HG03342 (cell line): Measurements from ENCODE around the gene LCMT2.
"Not testable (repeated sequence)": the region's sequence is repeated elsewhere in the genome, so short reads cannot be mapped to it uniquely, and the experiment has no call there.

Experiments
- ATAC-seq: cut with Tn5 transposase; IDR thresholded peaks from one replicate; pipeline ENCODE4 v1.9.1; 2021; ENCODE audit warnings: mild to moderate bottlenecking, moderate library complexity; ENCODE audit not compliant: unreplicated experiment

LCMT2 gene

GRCh38 chr15:43316016-43316970, 14.1 kb downstream of the LCMT2 start:
- no peak for ATAC-seq

- ATAC-seq = no peak
These were observed 16.2 kb downstream of the LCMT2 start for GRCh38 chr15:43314171-43314570.

GRCh38 chr15:43312378-43312777, 18.0 kb downstream of the LCMT2 start:
- no peak for ATAC-seq

DNA sequence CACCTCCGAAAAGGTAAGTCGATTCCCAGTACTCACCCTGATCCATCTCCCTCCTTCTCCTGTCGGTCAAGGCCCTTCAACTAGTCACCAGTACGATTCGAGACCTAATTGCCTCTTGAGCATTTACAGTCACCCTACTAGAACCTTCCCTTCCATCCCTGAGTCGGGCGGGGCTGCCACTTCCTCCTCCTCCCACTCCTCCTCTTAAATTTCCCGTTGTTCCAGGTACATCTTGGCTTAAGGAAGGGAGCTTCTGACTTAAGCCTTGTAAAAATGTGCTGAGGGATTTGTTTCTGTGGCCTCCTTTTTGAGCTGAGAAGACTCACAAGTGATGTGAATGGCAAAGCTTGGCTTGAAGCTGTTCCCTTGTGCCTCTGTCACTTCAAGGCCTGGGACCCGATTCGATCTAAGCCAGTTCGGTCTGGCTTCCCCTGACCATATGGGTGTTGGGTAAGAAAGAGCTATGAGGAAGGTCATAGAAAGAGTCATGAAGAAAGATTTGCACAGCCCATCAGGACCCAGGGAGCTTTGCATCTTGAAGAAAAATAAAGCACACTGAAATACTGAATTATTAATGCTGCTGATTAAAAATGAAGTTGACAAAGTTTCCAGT, 28.1 kb downstream of the LCMT2 start, which contains the start of gene TGM7:
Gene TGM7, minus strand, starts transcription at position 51 of the 613 bp plus-strand sequence.
- ATAC-seq = no peak

DNA sequence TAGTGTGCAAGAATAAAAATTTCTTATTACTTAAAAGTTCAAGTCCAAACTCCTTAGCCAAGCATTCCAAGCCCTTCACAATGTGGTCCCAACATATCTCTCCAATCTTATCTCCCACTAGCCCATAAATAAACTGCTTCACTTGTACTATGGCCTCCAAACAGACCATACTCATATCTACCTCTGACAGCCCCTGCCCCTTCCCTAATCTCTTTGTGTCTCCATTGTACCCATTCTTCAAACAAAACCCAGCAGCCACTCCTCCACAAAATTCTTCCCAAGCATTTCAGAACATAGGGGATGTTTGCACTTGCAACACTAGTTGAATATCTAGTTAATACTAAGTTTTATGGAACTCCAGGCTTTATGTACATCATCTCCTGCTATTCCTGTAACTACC, 30.5 kb downstream of the LCMT2 start:
- no peak for ATAC-seq

DNA sequence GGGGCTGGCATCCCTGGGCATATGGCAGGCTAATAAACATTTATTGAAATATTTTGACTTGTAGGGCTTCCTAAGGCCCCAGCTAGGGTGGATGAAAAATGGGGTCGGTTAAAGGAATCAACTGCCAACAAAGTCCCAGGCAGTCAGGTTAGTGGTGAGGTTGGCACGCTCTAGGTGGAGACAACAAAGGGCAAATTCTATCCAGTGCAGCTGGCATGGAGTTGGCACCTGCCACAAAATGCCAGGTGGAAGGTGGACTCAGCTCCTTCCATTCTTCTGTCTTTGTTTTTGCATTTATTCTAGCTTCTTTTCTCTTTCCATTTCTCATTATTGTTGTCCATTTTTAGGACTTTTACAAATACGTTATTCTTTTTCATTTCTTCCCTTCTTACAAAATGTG, 31.0 kb downstream of the LCMT2 start:
- ATAC-seq = no peak

DNA sequence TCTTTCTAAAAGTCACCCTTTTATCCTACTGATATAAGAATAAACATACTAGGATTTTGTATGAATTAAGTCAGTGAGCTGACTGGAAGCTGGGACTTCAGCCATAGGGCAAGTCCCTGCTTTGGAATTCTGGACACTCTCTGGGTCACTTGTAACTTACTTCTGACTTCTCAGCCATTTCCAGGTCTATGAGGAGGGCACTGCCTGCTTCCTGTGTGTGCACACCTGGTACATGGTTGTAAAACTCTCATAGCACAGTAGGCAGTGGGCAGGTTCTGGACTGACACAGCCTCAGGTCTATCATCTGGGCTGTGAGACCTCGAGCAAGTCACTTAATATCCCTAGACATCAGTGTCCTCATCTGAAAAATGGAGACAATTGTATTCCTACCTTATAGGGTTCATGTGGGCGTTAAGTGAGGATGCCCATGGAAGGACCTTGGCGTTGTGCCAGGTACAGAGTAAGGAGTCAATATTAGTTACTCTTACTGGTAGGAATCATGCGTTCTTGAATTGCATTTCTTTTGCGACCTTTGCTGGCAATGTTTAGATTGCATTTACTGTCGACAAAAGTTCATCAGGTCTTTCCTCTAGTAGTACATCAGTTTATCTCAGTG, 36.2 kb downstream of the LCMT2 start:
- no peak for ATAC-seq

DNA sequence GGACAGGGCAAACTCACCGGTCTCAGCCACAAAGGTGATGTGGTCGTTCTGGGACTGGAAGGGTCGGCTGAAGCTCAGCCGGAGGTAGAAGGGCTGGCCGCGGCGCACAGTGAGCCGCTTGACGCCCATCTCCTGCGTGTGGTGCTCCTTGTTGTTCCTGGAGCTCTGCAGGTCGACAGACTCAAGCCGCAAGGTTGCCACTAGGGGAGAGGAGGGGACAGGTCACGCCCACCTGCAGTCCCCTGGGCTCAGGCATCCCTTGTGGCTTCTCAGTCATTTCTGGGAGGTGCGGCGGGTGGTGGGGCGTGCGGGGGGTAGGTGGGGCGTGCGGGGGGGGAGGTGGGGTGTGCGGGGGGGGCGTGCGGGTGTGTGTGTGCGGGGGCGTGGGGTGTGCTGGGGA, 36.9 kb downstream of the LCMT2 start:
- no peak for ATAC-seq

GRCh38 chr15:43292375-43293078, 37.8 kb downstream of the LCMT2 start:
- ATAC-seq = no peak

DNA sequence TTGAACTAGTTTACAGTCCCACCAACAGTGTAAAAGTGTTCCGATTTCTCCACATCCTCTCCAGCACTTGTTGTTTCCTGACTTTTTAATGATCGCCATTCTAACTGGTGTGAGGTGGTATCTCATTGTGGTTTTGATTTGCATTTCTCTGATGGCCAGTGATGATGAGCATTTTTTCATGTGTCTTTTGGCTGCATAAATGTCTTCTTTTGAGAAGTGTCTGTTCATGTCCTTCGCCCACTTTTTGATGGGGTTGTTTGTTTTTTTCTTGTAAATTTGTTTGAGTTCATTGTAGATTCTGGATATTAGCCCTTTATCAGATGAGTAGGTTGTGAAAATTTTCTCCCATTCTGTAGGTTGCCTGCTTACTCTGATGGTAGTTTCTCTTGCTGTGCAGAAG, 40.7 kb downstream of the LCMT2 start:
- not testable (repeated sequence) for ATAC-seq

DNA sequence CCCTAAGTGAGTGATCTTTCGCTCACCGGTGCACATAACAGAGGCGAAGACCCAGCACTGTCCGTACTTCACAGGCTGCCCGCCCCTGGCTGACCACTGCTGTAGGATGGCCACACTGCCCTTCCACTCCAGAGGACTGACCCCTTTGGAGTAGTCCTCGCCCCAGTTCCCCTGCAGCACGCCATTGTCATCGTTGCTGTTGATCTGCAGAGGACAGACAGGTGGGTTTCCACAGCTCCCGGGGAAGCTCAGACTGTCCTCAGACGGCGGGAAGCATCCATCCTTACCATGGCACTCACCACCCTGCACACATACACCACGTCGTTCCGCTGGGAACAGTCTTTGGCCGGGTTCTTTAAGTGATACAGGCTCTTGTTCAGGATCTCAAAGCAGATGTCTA, 43.1 kb downstream of the LCMT2 start:
- no peak for ATAC-seq

DNA sequence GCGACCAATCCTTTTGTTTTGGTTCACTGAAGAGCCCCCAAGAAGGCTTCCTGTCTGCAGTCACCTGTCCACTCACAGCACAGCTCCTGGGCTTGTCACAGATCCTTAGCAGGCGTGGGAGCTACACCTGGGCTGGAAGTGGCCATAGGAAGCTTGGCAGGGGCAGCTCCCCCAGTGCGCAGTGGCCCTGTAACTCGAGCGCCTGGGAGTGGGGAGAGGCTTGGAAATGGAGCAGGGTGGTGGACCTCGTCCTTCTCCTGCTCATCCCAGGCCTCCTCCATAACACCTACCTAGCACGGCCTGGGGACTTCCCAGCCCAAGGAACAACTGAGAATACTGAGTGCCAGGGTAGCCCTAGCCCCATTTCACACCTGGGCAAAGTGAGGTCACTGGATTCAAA, 44.3 kb downstream of the LCMT2 start:
- ATAC-seq = no peak

DNA sequence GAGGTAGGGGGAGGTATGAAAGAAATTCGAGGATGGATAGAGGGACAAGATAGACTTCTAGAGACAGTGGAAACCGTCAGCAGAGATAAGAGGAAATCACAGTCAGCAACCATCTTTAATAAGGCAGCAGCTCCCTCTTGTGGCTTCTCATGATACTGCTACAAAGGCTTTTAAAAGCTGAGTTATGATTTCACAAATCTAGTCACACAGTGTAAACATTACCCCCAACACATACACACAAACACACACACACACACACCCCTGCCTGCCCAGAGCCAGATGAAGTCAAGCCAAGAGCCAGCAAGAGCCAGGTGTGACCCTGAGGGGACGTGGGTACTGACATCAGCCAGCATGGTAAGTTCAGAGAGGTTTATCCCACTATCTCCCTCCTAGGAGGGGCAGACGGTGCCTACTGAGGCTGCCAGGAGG, 44.8 kb downstream of the LCMT2 start:
- no peak for ATAC-seq

DNA sequence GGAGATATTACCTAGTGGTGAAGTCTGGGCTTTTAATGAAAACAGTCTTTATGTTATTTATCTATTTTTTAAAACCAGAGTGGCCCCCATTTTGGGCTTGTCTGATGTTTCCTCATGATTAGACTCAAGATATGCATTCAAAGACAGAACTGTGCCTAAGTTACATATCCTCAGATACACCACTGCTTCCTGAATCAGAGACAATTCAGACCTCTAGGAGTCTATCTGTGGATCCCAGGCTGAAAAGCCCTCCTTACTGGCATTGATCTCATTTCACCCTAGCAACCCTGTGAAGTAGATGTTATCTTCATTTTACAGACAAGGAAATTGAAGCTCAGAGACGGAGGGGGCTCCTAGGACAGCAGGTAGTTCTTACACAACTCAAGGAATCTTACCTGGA, 46.8 kb downstream of the LCMT2 start:
- no peak for ATAC-seq

DNA sequence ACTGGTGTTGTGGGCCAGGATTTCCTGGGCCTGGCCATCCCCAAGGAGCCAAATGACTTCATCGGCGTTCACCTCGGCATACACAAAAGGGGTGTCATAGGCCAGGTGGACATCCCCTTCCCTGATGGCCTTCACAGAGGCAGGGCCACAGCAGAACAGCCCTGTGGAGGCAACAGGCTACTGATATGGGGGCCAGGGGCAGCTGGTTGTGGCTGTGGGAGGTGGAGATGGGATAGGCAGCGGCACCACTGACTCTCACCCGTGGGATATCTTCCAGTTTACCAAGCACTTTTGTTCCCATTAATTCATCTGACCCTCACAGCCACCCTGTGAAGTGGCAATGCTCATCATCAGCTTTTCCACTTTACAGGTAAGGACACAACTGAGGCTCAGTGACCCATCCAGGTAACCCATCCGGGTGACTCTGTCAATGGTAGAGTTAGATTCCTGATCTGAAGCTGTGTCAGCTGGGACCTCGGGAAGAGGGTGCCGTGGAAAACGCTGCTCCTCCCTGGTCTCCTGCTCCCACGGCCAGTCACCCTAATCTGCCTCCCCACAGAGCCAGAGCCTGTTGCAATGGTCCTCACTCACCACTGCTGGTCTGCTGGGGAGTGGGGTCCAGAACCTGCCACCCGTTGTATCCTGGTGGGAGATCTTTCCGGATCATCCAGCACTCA, 48.3 kb downstream of the LCMT2 start:
- ATAC-seq = no peak

DNA sequence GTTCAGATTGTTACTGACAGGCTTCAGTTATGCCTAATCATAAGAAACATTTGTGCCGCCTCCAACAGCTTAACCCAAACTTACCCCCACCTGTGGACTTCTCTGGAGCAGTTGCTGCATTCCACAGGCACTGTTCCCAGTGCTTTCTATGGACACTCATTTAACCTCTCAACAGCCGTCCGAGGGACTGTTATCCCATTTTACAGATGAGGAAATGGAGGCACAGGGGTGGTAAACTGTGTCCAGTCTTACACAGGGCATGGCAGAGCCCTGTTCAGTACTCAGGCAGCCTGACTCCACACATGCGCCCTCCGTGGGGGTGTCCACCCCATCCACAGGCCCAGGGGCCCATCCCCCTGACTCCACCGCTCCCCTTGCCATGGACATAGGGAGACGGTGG, 49.4 kb downstream of the LCMT2 start:
- no peak for ATAC-seq

DNA sequence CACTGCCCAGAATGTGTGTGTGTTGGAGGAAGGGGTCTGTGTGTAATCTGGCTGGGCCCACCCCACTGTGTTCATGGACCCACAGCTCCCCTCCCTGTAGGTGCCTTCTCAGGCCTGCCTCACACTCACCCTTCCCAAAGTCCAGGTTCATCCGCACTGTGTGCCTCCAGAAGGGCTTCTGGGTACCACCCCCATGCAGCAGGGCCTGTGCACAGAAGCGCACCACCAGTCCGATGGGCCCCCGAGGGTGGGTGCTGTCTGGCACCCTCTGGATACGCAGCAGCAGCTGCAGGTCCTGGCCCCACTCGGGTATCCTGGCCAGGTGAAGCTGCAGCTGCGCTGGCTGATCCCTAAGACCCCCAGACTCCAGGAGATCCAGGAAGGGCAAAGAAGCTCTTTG, 50.9 kb downstream of the LCMT2 start:
- no peak for ATAC-seq

- ATAC-seq = no peak
These were observed 51.5 kb downstream of the LCMT2 start for GRCh38 chr15:43278869-43279268.

DNA sequence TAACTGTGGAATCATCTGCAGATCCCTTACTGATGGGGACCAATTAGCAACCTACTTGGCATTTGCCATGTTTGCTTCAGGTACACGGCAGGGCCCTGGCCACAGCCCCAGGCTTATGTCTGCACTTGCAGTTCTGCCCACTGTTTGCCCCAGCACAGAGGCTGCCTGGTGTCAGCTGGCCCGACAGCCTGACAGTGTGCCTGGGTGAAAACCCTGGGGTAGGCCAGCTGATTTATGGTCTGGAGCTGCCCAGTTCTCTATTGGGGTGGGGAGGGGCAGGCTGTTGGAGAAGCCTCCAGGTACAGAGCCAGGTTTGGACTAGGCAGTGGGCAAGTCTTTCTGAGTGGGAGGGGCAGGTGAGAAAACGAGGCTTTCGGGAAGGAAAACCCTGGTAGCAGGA, 52.5 kb downstream of the LCMT2 start:
- no peak for ATAC-seq

GRCh38 chr15:43277231-43277823, 53.0 kb downstream of the LCMT2 start:
- no peak for ATAC-seq
